ENCODE data around the gene OR10H4. TPM values are rescaled to one million over a fixed set of nuclear protein-coding genes. Genes with fewer than 3 reads are reported as not detected.
A peak's percentile ranks its signal among the peaks of the same experiment; 100 is the strongest.
"Not testable (repeated sequence)": the region's sequence is repeated elsewhere in the genome, so short reads cannot be mapped to it uniquely, and the experiment has no call there.

The OR10H4 gene
- not detected in 2 replicates for total RNA-seq (2014; rRNA removed; shearing (Covaris generic); ENCODE audit: low replicate concordance)

DNA sequence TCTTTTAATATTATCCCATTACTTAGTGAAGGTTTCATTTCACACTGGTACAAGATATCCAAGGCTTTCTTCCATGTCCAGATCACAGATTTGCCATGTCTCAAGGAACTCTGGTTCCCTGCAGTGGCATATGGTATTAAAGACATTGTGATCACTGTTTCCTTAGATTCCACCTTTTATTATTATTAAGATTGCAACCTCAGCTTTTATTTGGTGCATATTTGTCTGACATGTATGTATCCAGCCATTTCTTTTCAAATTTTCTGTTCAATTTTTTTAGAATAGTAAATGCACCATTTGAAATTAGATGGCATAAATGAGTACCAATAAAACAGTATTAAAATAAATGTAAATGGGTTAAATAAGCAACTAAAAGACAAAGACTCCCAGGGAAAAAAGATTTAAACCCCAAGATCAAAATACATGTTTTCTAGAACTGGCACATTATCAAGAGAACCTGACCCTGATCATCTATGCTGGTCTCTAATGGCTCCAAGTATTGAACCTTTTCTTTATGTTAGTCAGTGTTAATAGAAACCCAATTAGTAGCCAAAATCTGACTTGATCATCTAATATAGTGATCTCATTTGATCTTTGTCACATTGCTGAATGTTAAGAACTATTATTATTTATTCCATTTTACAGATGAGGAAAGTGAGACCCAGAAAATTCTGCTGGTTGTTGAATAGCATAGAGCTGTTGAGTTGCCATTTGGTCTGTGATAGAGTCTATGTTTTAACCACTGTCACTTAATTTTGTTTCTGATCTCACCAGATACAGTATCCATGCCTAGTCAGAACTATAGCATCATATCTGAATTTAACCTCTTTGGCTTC, at the start of gene OR10H4:
OR10H4 (plus strand) TSS at position 786 of the 836 bp plus-strand sequence; CDS start at position 786, 0 bp downstream.
- no peak for DNase-seq (ENCODE audit: low read depth)
- in situ Hi-C loops (cut with HindIII; ENCODE audit: low pct_unique_long_range_greater_than_20kb, low sequenced_read_pairs), result no loop called here

- DNase-seq (ENCODE audit: low read depth); in situ Hi-C loops (cut with HindIII; ENCODE audit: low pct_unique_long_range_greater_than_20kb, low sequenced_read_pairs): not testable (repeated sequence)
These were observed 49.2 kb upstream of the OR10H4 start for GRCh38 chr19:15899561-15899960.

DNA sequence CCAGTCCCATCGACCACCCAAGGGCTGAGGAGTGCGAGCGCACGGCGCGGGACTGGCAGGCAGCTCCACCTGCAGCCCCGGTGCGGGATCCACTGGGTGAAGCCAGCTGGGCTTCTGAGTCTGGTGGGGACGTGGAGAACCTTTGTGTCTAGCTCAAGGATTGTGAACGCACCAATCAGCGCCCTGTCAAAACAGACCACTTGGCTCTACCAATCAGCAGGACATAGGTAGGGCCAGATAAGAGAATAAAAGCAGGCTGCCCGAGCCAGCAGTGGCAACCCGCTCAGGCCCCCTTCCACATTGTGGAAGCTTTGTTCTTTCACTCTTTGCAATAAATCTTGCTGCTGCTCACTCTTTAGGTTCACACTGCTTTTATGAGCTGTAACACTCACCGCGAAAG, 48.8 kb upstream of the OR10H4 start:
- in situ Hi-C loops (cut with HindIII; ENCODE audit: low pct_unique_long_range_greater_than_20kb, low sequenced_read_pairs); DNase-seq (ENCODE audit: low read depth): not testable (repeated sequence)

- DNase-seq (ENCODE audit: low read depth), result no peak
- in situ Hi-C loops (cut with HindIII; ENCODE audit: low pct_unique_long_range_greater_than_20kb, low sequenced_read_pairs), result no loop called here
These were observed 48.3 kb upstream of the OR10H4 start for GRCh38 chr19:15900504-15900903.

DNA sequence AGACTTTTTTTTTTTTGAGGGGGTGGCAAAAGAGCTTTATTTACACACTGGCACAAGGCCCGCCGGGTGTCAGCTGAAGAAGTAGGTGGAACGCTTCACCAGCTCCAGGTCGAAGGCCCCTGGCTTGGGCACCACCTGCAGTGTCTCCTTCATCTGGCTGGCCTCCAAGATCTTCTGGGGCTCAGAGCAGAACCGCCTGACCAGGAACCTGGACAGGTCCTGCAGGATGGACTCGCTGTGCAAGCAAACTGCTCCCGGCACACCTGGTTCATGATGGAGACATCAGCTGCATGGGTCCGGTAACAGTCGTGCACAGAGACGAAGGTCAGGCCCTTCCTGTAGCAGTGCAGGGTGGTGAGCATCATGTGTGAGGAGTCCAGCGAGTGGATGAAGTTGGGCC, 46.6 kb upstream of the OR10H4 start:
- in situ Hi-C loops (cut with HindIII; ENCODE audit: low pct_unique_long_range_greater_than_20kb, low sequenced_read_pairs), result no loop called here
- DNase-seq (ENCODE audit: low read depth), result no peak

- in situ Hi-C loops (cut with HindIII; ENCODE audit: low pct_unique_long_range_greater_than_20kb, low sequenced_read_pairs); DNase-seq (ENCODE audit: low read depth): not testable (repeated sequence)
These were observed 45.9 kb upstream of the OR10H4 start for GRCh38 chr19:15902898-15903297.

GRCh38 chr19:15905026-15905425, 43.8 kb upstream of the OR10H4 start:
- no peak for DNase-seq (ENCODE audit: low read depth)
- in situ Hi-C loops (cut with HindIII; ENCODE audit: low pct_unique_long_range_greater_than_20kb, low sequenced_read_pairs), result no loop called here

DNA sequence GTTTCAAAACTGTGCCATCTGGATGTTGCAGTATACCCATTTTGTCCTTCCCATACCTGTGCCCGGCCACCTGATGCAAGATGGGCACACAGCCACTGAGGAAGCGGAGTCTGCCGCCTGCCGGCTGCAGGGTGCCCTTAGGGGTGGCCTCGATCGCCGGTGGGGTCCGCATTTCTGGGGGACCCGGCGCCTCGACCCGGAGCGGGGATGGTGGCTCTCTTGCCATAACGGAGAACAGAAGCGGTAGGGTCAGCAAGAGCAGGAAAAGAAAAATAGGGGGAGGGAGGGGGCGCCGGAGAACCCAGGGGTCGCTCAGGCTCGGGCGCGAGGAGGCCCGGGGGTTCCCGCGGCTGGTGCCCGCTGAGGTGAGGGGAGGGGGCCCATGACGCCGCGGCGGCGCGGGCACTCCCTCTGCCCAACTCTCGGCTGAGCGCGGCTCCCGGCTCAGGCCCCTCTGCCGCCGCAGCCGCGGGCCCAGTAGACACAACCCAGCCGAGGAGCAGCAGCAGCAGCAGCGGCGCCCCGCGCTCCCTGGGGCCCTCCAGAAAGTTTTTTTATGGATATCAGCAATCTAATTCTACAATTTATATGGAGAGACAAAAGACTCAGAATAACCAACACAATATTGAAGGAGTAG, 37.1 kb upstream of the OR10H4 start:
- in situ Hi-C loops (cut with HindIII; ENCODE audit: low pct_unique_long_range_greater_than_20kb, low sequenced_read_pairs), result no loop called here
- DNase-seq (ENCODE audit: low read depth), result no peak

DNA sequence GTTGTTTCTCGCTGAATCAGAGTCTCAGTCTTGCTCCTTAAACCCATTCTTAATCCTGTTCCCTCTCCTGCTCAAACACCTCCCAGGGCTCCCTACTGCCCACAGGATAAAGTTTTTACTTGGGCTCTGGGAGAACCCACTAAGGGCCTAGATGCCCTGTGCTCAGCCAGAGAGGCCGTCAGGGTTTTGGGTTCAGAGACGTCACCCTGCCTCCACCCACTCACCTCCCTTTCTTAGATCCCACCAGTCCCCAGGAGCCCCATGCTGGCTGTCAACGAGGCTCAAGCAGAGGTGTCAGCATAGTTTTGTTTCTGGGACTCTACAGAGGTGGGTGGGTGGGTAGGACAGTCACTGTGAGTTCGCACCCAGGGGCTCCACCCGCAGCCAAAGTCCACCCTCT, 35.4 kb upstream of the OR10H4 start:
- DNase-seq (ENCODE audit: low read depth), result no peak

DNA sequence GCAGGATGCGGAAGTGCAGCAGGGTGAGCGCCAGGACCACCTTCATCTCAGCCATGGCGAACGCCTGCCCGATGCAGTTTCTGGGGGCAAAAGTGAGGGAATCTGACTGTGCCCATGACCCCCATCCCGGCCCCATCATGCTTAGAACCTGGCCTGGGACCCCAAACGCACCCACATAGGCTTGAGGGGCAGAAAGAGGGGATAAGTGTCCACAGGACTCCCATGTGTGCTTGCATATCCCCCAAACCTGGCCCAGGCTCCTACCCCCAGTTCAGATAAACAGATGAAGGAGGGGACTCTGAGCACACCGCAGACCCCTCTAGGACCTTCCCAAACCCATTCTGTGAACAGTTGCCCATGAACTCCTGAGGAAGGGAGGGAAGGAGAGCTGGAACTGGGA, 35.0 kb upstream of the OR10H4 start:
- in situ Hi-C loops (cut with HindIII; ENCODE audit: low pct_unique_long_range_greater_than_20kb, low sequenced_read_pairs), result no loop called here
- DNase-seq (ENCODE audit: low read depth), result no peak

More for the DNA sequence above, 35.4 kb upstream of the OR10H4 start:
- in situ Hi-C loops (cut with HindIII; ENCODE audit: low pct_unique_long_range_greater_than_20kb, low sequenced_read_pairs), result no loop called here

DNA sequence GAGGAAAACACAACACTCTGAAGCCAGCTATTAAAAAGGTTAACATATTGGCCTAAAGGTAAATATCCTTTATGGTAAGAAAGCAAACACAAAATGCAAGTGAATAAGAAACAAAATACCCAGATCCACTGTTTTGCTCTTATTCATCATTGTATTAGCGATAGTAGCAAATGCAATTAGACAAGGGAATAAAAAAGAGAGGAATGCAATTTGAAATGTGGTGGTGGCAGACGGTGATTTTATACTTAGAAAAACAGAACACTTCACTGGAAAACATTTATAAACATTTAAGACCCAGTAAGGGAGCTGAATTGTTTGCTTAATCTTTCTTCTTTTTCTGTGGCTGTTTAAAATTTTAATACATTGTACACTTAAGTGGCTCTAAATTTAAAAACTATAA, 33.7 kb upstream of the OR10H4 start:
- in situ Hi-C loops (cut with HindIII; ENCODE audit: low pct_unique_long_range_greater_than_20kb, low sequenced_read_pairs), result no loop called here
- DNase-seq (ENCODE audit: low read depth), result no peak

DNA sequence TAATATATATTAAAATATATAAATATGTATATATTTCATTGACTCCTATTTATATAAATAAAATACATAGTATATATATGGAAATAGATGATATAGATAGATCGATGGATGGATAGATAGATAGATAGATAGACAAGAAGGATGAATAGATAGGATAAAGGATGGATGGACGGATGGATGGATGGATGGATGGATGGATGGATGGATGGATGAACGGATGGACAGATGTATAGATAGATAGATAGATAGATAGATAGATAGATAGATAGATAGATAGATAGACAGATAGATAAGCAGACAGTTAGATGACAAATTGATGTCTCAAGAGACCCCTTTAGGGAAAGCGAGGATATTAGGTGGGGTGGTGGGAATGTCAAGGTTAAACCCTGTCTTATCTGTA, 29.6 kb upstream of the OR10H4 start:
- no peak for DNase-seq (ENCODE audit: low read depth)
- in situ Hi-C loops (cut with HindIII; ENCODE audit: low pct_unique_long_range_greater_than_20kb, low sequenced_read_pairs), result no loop called here

DNA sequence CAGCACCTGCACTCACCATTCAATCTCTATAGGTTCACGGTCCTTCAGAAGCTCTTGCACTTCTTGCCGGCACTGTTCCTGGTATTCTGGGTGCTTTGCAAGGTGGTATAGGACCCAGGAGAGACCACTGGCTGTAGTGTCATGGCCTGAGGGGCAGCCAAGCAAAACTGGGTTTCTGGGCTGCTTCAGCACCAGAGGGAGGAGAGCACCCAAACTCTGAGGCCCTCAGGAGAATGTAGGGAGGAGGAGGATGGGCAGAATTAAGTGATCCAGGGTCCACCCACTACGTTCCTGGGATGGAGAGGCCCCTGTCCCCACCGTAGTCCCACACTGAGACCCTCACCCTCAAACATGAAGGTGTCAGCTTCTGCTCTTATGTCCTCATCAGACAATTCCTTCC, 26.8 kb upstream of the OR10H4 start:
- DNase-seq (ENCODE audit: low read depth), result no peak
- in situ Hi-C loops (cut with HindIII; ENCODE audit: low pct_unique_long_range_greater_than_20kb, low sequenced_read_pairs), result no loop called here

DNA sequence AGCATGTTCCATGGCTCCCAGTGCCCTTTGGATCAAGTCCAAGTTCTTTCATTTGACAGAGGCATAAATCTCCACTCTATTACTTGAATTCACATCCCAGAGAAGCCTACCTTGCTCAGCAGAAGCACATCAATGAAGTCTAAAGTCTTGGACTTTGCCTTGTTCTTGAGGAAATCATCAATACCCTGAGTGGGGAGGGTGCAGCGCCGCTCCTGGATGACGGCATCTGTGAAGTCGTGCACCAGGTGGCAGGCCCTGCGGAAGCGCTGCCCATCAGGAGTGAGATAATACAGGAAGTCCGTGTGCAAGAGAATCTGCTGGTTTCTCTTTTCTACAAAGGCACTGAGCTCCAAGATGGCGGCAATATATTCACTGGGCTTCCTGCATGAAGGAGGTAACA, 25.1 kb upstream of the OR10H4 start:
- DNase-seq (ENCODE audit: low read depth), result no peak
- in situ Hi-C loops (cut with HindIII; ENCODE audit: low pct_unique_long_range_greater_than_20kb, low sequenced_read_pairs), result no loop called here

- DNase-seq (ENCODE audit: low read depth), result no peak
- in situ Hi-C loops (cut with HindIII; ENCODE audit: low pct_unique_long_range_greater_than_20kb, low sequenced_read_pairs), result no loop called here
These were observed 22.3 kb upstream of the OR10H4 start for GRCh38 chr19:15926484-15926883.

DNA sequence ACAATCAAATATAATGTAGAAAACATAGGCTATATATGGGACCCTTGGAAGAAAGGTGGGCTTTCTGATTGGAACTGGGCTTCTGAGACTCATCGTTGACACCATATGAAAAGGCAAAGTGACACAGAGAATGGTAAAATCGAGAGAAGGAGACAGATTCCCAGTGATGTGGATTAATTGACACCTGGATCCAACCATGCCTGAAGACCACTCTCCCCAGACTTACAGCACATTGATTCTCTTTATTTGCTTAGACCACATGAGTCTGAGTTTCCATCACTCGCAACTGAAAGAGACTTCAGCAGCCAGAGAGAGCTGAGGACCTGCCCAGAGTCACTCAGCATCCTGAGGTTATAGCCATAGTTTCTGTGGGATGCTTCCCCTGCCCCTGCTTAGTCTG, 20.5 kb upstream of the OR10H4 start:
- no peak for DNase-seq (ENCODE audit: low read depth)
- in situ Hi-C loops (cut with HindIII; ENCODE audit: low pct_unique_long_range_greater_than_20kb, low sequenced_read_pairs), result no loop called here

- DNase-seq (ENCODE audit: low read depth); in situ Hi-C loops (cut with HindIII; ENCODE audit: low pct_unique_long_range_greater_than_20kb, low sequenced_read_pairs): not testable (repeated sequence)
These were observed 15.0 kb upstream of the OR10H4 start for GRCh38 chr19:15933761-15934331.

DNA sequence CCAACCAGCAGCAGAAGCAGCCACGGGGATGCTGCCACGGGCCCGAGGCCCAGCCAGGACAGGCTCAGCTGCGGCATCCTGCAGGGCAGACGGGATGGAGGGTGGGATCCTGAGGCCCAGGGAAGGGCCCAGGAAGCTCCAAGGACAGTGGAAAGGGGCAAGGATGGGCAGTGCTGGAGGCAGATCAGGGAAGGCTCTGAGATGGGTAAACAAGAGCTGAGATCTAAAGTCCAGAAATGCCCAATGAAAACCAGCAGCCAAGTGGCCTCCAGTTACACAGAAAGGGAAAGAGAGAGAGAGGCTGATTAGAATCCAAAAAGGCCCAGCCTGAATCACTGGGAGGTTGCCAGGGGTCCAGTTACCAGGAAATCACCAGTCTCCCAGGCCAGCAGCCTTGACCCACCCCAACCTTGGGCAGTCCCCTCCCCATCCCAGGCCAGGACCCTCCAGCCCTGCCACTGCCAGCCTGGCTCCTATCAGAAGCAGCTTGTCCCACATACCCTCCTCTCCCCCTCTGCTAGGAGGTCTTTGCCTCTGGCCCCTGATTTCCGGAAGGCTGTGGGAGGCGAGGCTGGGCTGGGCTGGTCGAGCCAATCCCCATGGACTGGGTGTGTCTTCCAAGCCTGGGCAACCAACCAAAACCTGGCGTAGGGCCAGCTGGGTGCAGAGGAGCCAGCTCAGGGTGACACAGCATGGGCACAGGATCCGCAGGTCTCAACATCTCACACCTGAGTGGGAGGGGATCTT, 14.3 kb upstream of the OR10H4 start, which contains the start of gene CYP4F11:
CYP4F11 (minus strand) TSS at position 198 of the 747 bp plus-strand sequence; CDS start at position 77, 121 bp downstream.
- peak; percentile 99 for DNase-seq (ENCODE audit: low read depth)
- in situ Hi-C loops (cut with HindIII; ENCODE audit: low pct_unique_long_range_greater_than_20kb, low sequenced_read_pairs), result no loop called here
